Measurements from ENCODE around the gene SLMAP.

- no peak for TF ChIP-seq CTCF (IDR thresholded peaks at IDR 0.05)
- TF ChIP-seq E2F1 (CRISPR knock-in tag; IDR thresholded peaks at IDR 0.05), result no peak
- TF ChIP-seq TP53 (CRISPR knock-in tag; IDR thresholded peaks at IDR 0.05), result no peak
- no peak for TF ChIP-seq GABPB1 (CRISPR knock-in tag; IDR thresholded peaks at IDR 0.05)
- no peak for TF ChIP-seq HMGXB4 (CRISPR knock-in tag; IDR thresholded peaks at IDR 0.05)
Observed at GRCh38 chr3:57863380-57863779, 107.3 kb downstream of the SLMAP start.

All from WTC11 (cell line).